Mesodermal cell (in vitro differentiated cells): Measurements from ENCODE around the gene ATXN10.

Experiments
- H3K27ac ChIP-seq: 2 replicates; pipeline ENCODE4 v1.7.0; 2013; ENCODE audit warnings: mild to moderate bottlenecking, low read depth, low read length, moderate library complexity; ENCODE audit not compliant: severe bottlenecking
- H3K36me3 ChIP-seq: 2 replicates; pipeline ENCODE4 v1.7.1; 2013; ENCODE audit warnings: mild to moderate bottlenecking, low read length, moderate library complexity; ENCODE audit not compliant: control insufficient read depth, insufficient read depth
- H3K4me1 ChIP-seq: one replicate; pipeline ENCODE4 v1.7.1; 2013; ENCODE audit warnings: mild to moderate bottlenecking, low read length; ENCODE audit not compliant: insufficient read depth, control insufficient read depth, poor library complexity, severe bottlenecking
- H3K4me3 ChIP-seq: 2 replicates; pipeline ENCODE4 v1.7.0; 2013; ENCODE audit warnings: low read length, control low read depth, mild to moderate bottlenecking; ENCODE audit not compliant: insufficient read depth, poor library complexity, severe bottlenecking; ENCODE audit errors: extremely low read depth
- H3K9me3 ChIP-seq: 2 replicates; pipeline ENCODE4 v1.7.1; 2013; ENCODE audit warnings: mild to moderate bottlenecking, low read length, moderate library complexity; ENCODE audit not compliant: control insufficient read depth
- WGBS, 2 experiments: methylation state at CpG; one replicate each; pipeline ENCODE4 v1.1.5; 2013; ENCODE audit warnings: missing lambda C conversion rate in 2 of 2; ENCODE audit not compliant: insufficient coverage in 2 of 2; 5-methylcytosine and 5-hydroxymethylcytosine counted together

Gene ATXN10

DNA sequence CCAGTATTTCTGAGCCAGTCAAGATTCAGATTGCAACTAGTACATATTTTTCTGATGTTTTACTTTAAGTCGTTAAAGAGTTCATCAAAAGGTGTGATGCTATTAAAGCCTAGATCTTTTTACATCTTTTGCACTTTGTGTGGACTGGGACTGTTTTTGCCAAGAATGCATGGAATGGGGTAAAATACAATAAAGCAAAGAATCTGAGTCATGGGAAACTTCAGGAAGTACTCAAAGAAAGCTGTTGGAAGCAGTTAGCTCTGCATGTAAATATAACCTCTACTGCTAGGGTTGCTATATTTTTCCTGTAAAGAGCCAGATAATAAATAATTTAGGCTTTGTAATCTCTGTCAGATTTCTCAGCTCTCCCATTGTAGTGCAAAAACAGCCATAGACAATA is 20.9 kb downstream of the ATXN10 start:
- Histone ChIP-seq H3K27ac (peak overlapping the region; percentile 60), H3K4me3 (no peak overlapping the region), H3K9me3 (no peaks in the 10 kb centered on the region), H3K4me1 (peaks cover 21% of the 10 kb centered on the region), H3K36me3 (peaks cover 52% of the 10 kb centered on the region)
- WGBS, 2 experiments = no CpG with 5 or more reads among the region's 1 CpG

DNA sequence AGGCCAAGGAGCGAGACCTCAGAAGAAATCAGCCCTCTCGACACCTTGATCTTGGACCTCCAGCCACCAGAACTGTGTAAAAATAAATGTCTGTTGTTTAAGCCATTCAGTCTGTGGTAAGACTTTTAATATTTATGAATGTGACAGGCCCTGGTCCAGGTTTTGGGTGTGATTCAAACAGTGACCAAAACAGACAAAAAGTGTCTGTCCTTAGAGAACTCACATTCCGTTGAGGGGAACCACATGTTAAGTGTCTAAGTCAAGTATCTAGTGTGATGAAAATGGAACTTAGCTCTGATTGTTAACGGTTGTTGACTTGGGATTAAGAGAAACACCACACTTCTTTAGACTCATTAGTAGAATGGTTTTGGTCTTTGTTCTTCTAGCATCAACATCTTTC is 22.2 kb downstream of the ATXN10 start:
- H3K4me1 ChIP-seq = peaks cover 12% of the 10 kb centered on the region
- 79% methylated on average over 2 of the region's 4 CpGs; no CpG with 5 or more reads in 1 of the 2 experiments for WGBS, 2 experiments
- H3K36me3 ChIP-seq = peaks cover 62% of the 10 kb centered on the region
- no peaks in the 10 kb centered on the region for H3K9me3 ChIP-seq
- H3K4me3 ChIP-seq = no peak overlapping the region
- no peak overlapping the region for H3K27ac ChIP-seq

DNA sequence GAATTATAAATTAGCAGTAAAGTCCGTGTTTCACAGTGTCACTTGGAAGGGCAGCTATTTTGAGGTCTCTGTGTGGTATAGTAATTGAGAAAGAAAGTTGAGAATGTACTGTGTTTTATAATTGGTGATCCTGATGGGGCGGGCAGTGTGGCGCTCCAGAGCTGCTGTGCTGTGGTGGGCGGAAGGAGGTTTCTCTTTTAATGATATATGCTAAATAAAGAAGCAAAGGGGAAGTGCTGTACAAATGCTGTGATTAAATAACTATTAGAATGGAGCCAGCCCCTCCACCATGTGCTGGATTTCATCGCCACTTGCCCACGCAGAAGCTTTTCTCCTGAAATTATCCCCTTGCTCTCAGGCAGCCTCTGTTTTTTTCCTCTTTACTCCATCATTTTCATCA is 24.6 kb downstream of the ATXN10 start:
- H3K4me1 ChIP-seq = peaks cover 12% of the 10 kb centered on the region
- peaks cover 73% of the 10 kb centered on the region for H3K36me3 ChIP-seq
- H3K4me3 ChIP-seq = no peak overlapping the region
- H3K27ac ChIP-seq = no peak overlapping the region
- no peaks in the 10 kb centered on the region for H3K9me3 ChIP-seq
- 94 to 96% methylated on average over 5 to 6 of the region's 6 CpGs for WGBS, 2 experiments

DNA sequence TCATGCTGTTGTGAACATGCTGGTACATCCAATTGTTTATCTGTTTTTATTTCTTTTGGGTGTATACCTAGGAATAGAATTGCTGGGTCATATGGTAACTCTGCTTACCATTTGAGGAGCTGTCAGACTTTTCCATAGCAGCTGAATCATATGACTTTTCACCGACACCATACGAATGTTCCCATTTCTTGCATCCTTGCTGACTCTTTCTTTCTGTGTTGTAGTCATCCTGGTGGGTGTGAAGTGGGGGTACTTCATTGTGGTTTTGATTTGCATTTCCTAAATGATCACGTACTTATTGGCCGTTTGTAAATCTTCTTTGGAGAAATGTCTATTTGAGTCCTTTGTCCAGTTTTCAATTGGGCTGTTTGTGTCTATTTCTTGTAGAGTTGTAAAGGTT is 26.5 kb downstream of the ATXN10 start:
- Histone ChIP-seq H3K27ac (no peak overlapping the region), H3K4me3 (no peak overlapping the region), H3K4me1 (no peaks in the 10 kb centered on the region), H3K36me3 (peaks cover 84% of the 10 kb centered on the region), H3K9me3 (peaks cover under 1% of the 10 kb centered on the region)
- WGBS, 2 experiments = 89 to 98% methylated on average over 3 to 4 of the region's 4 CpGs

DNA sequence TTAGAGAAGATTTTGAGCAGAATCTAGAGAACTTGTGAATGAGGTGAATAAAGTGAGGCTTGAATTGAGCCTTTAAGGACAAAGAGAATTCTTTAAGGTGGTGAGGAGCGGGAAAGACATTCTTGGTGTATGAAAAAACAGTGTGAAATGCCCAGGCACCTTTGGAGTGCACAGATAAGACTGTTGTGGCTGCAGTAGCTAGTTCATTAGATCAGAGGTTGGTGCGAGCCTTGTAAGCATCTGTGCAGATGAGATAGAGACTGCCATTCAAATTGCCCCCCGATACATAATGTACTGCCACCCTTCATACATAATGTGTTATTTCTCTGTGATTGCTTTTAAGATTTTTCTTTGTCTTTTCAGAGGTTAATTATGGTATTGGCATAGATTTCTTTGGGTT is 31.3 kb downstream of the ATXN10 start:
- no peaks in the 10 kb centered on the region for H3K4me1 ChIP-seq
- H3K27ac ChIP-seq = no peak overlapping the region
- no peak overlapping the region for H3K4me3 ChIP-seq
- peaks cover 3% of the 10 kb centered on the region for H3K9me3 ChIP-seq
- H3K36me3 ChIP-seq = peaks cover 80% of the 10 kb centered on the region
- 90 to 100% methylated on average over 1 to 2 of the region's 3 CpGs for WGBS, 2 experiments

GRCh38 chr22:45703758-45704157 is 32.1 kb downstream of the ATXN10 start:
- Histone ChIP-seq H3K36me3 (peaks cover 82% of the 10 kb centered on the region), H3K9me3 (peaks cover 3% of the 10 kb centered on the region), H3K4me3 (no peak overlapping the region), H3K4me1 (peaks cover under 1% of the 10 kb centered on the region), H3K27ac (no peak overlapping the region)
- 92% methylated on average over 2 of the region's 2 CpGs for WGBS, 2 experiments

DNA sequence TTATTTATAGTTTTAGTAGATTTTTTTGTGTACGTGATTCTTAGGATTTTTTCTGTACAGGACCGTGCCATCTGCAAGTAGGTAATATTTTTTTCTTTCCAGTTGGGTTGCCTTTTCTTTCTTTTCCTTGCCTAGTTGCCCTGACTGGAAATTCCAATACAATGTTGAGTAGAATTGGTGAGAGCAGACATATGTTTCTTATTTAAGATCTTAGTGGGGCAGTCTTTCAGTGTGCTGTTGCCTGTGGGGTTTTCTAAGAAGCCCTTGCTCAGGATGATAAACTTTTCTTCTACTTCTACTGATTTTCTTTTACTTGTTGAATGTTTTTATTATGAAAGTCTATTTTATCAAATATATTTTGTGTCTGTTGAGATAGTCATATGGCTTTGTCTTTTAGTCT is 33.0 kb downstream of the ATXN10 start:
- no peak overlapping the region for H3K27ac ChIP-seq
- H3K36me3 ChIP-seq = peaks cover 74% of the 10 kb centered on the region
- no peak overlapping the region for H3K4me3 ChIP-seq
- peaks cover 3% of the 10 kb centered on the region for H3K9me3 ChIP-seq
- no CpG with 5 or more reads among the region's 2 CpGs for WGBS, 2 experiments
- peaks cover 9% of the 10 kb centered on the region for H3K4me1 ChIP-seq

- Histone ChIP-seq H3K9me3 (peaks cover 3% of the 10 kb centered on the region), H3K4me1 (peaks cover 20% of the 10 kb centered on the region), H3K36me3 (peaks cover 65% of the 10 kb centered on the region), H3K4me3 (no peak overlapping the region), H3K27ac (no peak overlapping the region)
- WGBS, 2 experiments = 83% methylated on average over 1 of the region's 2 CpGs; no CpG with 5 or more reads in 1 of the 2 experiments
Measured at GRCh38 chr22:45707605-45708004, 36.0 kb downstream of the ATXN10 start.

- H3K4me1 ChIP-seq = peaks cover 20% of the 10 kb centered on the region
- peaks cover 2% of the 10 kb centered on the region for H3K9me3 ChIP-seq
- H3K4me3 ChIP-seq = no peak overlapping the region
- H3K36me3 ChIP-seq = peaks cover 60% of the 10 kb centered on the region
- WGBS, 2 experiments = 100% methylated on average over 1 of the region's 2 CpGs
- no peak overlapping the region for H3K27ac ChIP-seq
Measured at GRCh38 chr22:45708145-45708544, 36.5 kb downstream of the ATXN10 start.

DNA sequence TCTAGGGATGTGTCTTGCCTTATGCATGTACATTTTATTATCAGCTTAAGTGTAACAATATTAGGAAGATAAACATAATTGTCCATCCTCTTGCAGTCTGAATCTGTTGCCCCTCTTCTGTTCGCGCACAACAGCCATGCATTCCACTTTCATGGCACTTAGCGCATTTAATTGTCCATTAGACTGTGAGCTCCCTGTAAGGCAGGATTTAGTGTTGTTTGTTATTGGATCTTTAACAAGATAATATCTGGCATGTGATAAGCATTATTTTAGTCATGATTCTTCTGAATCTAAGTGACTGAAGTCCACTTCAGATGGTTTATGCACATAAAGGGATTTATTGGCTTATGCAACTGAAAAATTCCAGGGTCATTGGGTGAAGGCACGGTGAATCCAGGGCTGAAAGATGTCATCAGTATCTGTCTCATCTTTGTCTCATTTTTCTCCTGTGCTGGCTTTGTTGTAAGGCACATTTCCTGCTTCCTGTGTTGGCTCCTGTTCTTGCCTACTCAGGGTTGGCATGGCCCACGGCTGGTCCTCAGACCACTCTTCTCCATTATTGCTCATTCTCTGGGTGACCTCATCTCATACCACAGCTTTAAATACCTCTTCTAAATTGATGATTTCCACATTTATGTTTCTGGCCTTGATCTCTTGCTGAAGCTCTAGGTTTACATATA is 37.6 kb downstream of the ATXN10 start:
- H3K36me3 ChIP-seq = peaks cover 49% of the 10 kb centered on the region
- peaks cover 20% of the 10 kb centered on the region for H3K4me1 ChIP-seq
- H3K4me3 ChIP-seq = no peak overlapping the region
- H3K9me3 ChIP-seq = no peaks in the 10 kb centered on the region
- 94 to 100% methylated on average over 3 to 5 of the region's 5 CpGs for WGBS, 2 experiments
- peak overlapping the region; percentile 55 for H3K27ac ChIP-seq

GRCh38 chr22:45709866-45710265 is 38.2 kb downstream of the ATXN10 start:
- no peaks in the 10 kb centered on the region for H3K9me3 ChIP-seq
- no peak overlapping the region for H3K4me3 ChIP-seq
- peaks cover 20% of the 10 kb centered on the region for H3K4me1 ChIP-seq
- H3K36me3 ChIP-seq = peaks cover 44% of the 10 kb centered on the region
- WGBS, 2 experiments = 85 to 87% methylated on average over 2 of the region's 2 CpGs
- peak overlapping the region; percentile 55 for H3K27ac ChIP-seq
